LNCaP clone FGC (cell line): ENCODE data around the gene APBB1.

ENCODE experiments used
- DNase-seq: peaks from one replicate; pipeline ENCODE4 v3.0.0-alpha.2; 2011; ENCODE audit warnings: low read depth
- H3K4me3 ChIP-seq: 2 replicates; pipeline ENCODE4 v1.5.1; 2011; ENCODE audit warnings: mild to moderate bottlenecking, low read depth, low read length, control low read depth
- CTCF ChIP-seq: IDR thresholded peaks from 2 replicates; pipeline ENCODE4 v1.5.1; 2012; ENCODE audit warnings: mild to moderate bottlenecking; ENCODE audit not compliant: control insufficient read depth, insufficient read depth; ENCODE audit errors: extremely low read depth

Gene APBB1

DNA sequence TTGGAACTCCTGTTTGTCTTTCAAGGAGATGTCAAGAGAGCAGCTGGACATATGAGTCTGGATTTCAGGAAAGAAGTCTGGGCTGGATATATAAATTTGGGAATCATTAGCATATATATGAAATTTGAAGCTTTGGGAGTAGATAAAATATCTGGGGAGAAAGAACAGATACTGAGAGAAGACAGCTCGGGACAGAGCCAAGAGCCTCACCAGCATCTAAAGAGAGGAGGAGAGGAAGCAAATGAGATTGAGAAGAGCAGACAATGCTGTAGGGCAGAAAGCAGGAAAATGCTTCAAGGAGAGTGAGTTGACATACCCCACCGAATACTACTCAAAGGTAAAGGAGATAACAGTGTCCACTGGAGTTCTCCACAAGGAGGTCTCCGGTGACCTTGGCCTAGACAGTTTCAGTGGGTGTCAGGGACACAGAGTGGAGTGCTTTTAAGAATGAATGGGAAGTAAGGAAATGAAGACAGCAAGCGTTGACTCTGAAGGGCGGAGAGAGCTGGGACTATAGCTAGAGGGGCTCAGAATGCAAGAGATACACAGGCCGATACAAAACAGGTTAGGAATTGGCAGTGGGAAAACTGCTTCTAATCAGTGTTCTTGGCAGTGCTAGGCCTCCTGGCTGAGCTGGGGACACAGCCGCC lies 862 bp downstream of the APBB1 start:
- H3K4me3 ChIP-seq, result no peak overlapping the region
- no peak for DNase-seq
- no peak for TF ChIP-seq CTCF

DNA sequence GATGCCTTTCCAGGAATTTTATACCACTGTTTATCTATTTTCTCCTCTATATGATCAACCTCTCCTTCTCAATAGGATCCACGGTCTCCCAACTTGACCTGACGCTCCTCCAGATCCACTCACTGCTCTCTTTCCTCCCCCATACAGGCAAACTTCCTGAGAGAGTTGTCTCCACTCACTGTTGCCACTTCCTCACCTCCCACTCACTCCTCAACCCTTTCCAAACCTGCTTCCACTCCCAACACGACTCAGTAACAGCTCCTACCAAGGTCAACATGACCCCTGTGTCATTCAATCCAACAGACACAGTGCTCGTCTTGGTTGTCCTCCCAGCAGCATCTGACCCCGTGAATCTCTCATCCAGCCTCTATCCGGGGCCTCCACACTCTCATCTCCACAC lies 3.1 kb downstream of the APBB1 start:
- H3K4me3 ChIP-seq, result no peak overlapping the region
- no peak for DNase-seq
- TF ChIP-seq CTCF, result no peak

GRCh38 chr11:6414874-6415328 lies 4.0 kb downstream of the APBB1 start:
- no peak for DNase-seq
- TF ChIP-seq CTCF, result no peak
- no peak overlapping the region for H3K4me3 ChIP-seq

DNA sequence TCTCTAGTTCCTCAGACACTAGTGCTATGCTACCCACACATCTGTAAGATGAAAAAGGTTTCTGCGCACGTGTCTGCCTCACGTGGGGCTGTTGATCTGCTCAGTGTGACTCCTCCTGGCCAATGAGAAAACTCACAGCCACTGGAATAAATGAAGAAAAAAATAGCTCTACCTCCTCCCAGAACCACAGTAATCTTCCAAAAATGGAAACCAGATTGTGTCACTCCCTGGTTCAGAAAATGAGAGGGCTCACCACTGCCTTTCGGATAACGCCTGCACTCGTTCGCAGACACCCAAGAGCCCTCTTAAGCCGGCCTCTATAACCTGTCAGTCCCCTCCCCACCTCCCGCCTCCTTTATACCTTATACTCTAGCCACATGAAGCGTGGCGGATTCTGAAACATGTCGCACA lies 5.1 kb downstream of the APBB1 start:
- TF ChIP-seq CTCF, result no peak
- no peak for DNase-seq
- no peak overlapping the region for H3K4me3 ChIP-seq

DNA sequence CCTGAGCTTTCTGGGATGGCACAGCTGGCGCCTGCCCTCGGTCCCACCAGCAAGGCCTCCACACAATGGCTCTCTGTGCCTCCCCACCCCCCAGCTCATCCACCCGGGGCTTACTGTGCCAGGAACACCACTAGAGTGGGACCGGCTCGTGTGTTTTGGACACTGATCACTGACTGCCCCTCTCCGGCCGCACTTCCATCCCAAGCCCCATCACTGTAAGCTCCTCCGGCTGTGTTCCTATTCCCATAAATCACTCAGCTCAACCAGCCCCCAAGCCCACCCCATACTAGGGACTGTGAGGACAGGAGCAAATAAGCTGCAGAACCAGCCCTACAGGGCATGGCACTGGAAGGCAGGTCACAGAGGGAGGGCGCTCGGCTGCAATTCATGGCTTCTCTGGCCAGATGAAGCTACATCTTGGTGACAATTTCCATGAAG lies 7.3 kb downstream of the APBB1 start:
- DNase-seq, result no peak
- H3K4me3 ChIP-seq, result no peak overlapping the region
- TF ChIP-seq CTCF, result no peak

- H3K4me3 ChIP-seq, result no peak overlapping the region
- no peak for TF ChIP-seq CTCF
- DNase-seq, result no peak
Measured at GRCh38 chr11:6410695-6411430, 8.0 kb downstream of the APBB1 start.
